ENCODE data around the gene SMIM44.
"Not testable (repeated sequence)": the region's sequence is repeated elsewhere in the genome, so short reads cannot be mapped to it uniquely, and the experiment has no call there.

SMIM44 gene

GRCh38 chr19:3483226-3483628 lies at the start of gene SMIM44:
TSS of gene SMIM44 (minus strand) at chr19:3483441. CDS start at chr19:3483403, 38 bp downstream.
- DNase-seq: peak; percentile 50

- no peak for DNase-seq
These were observed 49.8 kb upstream of the SMIM44 start for GRCh38 chr19:3533033-3533432.

- DNase-seq: no peak
These were observed 49.0 kb upstream of the SMIM44 start for GRCh38 chr19:3532154-3532786.

GRCh38 chr19:3531716-3532115 lies 48.5 kb upstream of the SMIM44 start:
- no peak for DNase-seq

- DNase-seq: no peak
These were observed 47.1 kb upstream of the SMIM44 start for GRCh38 chr19:3530389-3530788.

- DNase-seq: not testable (repeated sequence)
These were observed 46.1 kb upstream of the SMIM44 start for GRCh38 chr19:3529299-3529698.

GRCh38 chr19:3528539-3529211 lies 45.4 kb upstream of the SMIM44 start:
- DNase-seq: no peak

- no peak for DNase-seq
These were observed 44.8 kb upstream of the SMIM44 start for GRCh38 chr19:3528080-3528479.

GRCh38 chr19:3527238-3527910 lies 44.1 kb upstream of the SMIM44 start:
- DNase-seq: no peak

GRCh38 chr19:3526507-3527237 lies 43.4 kb upstream of the SMIM44 start:
- DNase-seq: no peak

- DNase-seq: no peak
These were observed 41.7 kb upstream of the SMIM44 start for GRCh38 chr19:3524904-3525451.

GRCh38 chr19:3524078-3524842 lies 41.0 kb upstream of the SMIM44 start:
- DNase-seq: no peak

- no peak for DNase-seq
These were observed 40.3 kb upstream of the SMIM44 start for GRCh38 chr19:3523361-3524077.

GRCh38 chr19:3522421-3523360 lies 39.5 kb upstream of the SMIM44 start:
- DNase-seq: no peak

GRCh38 chr19:3521104-3521445 lies 37.8 kb upstream of the SMIM44 start:
- no peak for DNase-seq

- DNase-seq: no peak
These were observed 37.2 kb upstream of the SMIM44 start for GRCh38 chr19:3520166-3521103.

GRCh38 chr19:3519126-3519525 lies 35.9 kb upstream of the SMIM44 start:
- no peak for DNase-seq

- no peak for DNase-seq
These were observed 35.4 kb upstream of the SMIM44 start for GRCh38 chr19:3518659-3519058.

GRCh38 chr19:3518255-3518654 lies 35.0 kb upstream of the SMIM44 start:
- DNase-seq: no peak

Data from COR-L47 (cell line).